ENCODE measurements around the gene JCHAIN. TPM values are rescaled to one million over a fixed set of nuclear protein-coding genes. Genes with fewer than 3 reads are reported as not detected.

JCHAIN gene
- total and polyA plus RNA-seq, 9 of the 15 experiments (the other 6 are each of a cell fraction or from before 2014, with no cell fraction given): 0.04 to 0.68 (median 0.26) TPM; not detected in 5

DNA sequence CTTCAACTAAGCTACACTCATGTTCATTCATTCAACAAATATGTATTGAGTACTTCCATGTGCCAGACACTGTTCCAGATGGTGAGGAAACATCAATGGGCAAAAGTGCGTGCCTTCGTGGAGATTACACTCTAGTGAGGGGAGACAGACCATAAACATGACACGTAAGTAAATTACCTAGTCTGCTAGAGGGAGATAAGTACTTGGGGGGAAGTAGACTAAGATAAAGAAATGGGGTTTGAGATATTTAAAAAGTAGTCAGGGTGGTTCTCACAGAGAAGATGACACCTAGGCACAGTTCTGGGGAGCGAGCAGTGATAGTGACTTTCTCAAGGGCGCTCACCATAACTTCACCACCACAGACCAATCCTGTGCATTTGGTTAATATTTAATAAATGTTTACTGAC, 11.7 kb downstream of the JCHAIN start (continued):
- TF ChIP-seq MAZ (CRISPR knock-in tag; conservative IDR thresholded peaks at IDR 0.05 in 1 of 2, IDR thresholded peaks at IDR 0.05 in 1 of 2) (peak in 1 of 2 experiments; percentile 38; a peak in 1 of 4 replicates), ATF7 (IDR thresholded peaks at IDR 0.05) (peak; percentile 35; the same call in 1 of the 2 replicates), FOXK2 (conservative IDR thresholded peaks at IDR 0.05 in 1 of 2, IDR thresholded peaks at IDR 0.05 in 1 of 2; ENCODE audit: low read depth in 2 of 2) (peak; percentile 28 to 47; a peak in 2 of 4 replicates), SP1 (CRISPR knock-in tag; IDR thresholded peaks at IDR 0.05) (0 out of 2 replicates have a peak, but pooled peaks have one; percentile 25), ARID1B (IDR thresholded peaks at IDR 0.05) (peak; percentile 95), ETV1 (tag; conservative IDR thresholded peaks at IDR 0.05; ENCODE audit: low read depth) (peak; percentile 87), ADNP (tag; IDR thresholded peaks at IDR 0.05) (peak; percentile 94), CC2D1A (IDR thresholded peaks at IDR 0.05) (peak; percentile 73), ZNF592 (IDR thresholded peaks at IDR 0.05) (no peak), ZNF143 (CRISPR knock-in tag; IDR thresholded peaks at IDR 0.05) (no peak), STAT5A (IDR thresholded peaks at IDR 0.05; ENCODE audit: borderline replicate concordance, low read length) (peak; percentile 79), CBX5 (IDR thresholded peaks at IDR 0.05; ENCODE audit: borderline replicate concordance, low read depth) (0 out of 2 replicates have a peak, but pooled peaks have one; percentile 81), BCOR (IDR thresholded peaks at IDR 0.05) (peak; percentile 54; the same call in 1 of the 2 replicates), ZNF224 (CRISPR knock-in tag; IDR thresholded peaks at IDR 0.05) (no peak), SMARCC2 (IDR thresholded peaks at IDR 0.05; ENCODE audit: low read depth) (peak; percentile 63; the same call in 1 of the 2 replicates), FOXM1 (IDR thresholded peaks at IDR 0.05; ENCODE audit: low read depth) (peak; percentile 81), FOXM1 (CRISPR knock-in tag; IDR thresholded peaks at IDR 0.05; ENCODE audit: low read depth) (no peak), MTA2 (IDR thresholded peaks at IDR 0.05; ENCODE audit: low read depth) (peak; percentile 90)
- TF ChIP-seq, protein P1, sequence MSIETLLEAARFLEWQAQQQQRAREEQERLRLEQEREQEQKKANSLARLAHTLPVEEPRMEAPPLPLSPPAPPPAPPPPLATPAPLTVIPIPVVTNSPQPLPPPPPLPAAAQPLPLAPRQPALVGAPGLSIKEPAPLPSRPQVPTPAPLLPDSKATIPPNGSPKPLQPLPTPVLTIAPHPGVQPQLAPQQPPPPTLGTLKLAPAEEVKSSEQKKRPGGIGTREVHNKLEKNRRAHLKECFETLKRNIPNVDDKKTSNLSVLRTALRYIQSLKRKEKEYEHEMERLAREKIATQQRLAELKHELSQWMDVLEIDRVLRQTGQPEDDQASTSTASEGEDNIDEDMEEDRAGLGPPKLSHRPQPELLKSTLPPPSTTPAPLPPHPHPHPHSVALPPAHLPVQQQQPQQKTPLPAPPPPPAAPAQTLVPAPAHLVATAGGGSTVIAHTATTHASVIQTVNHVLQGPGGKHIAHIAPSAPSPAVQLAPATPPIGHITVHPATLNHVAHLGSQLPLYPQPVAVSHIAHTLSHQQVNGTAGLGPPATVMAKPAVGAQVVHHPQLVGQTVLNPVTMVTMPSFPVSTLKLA (conservative IDR thresholded peaks at IDR 0.05): peak in 1 of 2 experiments; percentile 41; a peak in 1 of 4 replicates
- TF ChIP-seq, protein P2, sequence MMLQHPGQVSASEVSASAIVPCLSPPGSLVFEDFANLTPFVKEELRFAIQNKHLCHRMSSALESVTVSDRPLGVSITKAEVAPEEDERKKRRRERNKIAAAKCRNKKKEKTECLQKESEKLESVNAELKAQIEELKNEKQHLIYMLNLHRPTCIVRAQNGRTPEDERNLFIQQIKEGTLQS (IDR thresholded peaks at IDR 0.05): peak; percentile 23; the same call in 1 of the 2 replicates
- TF ChIP-seq, protein P2 (CRISPR knock-in tag; conservative IDR thresholded peaks at IDR 0.05): no peak
- TF ChIP-seq, protein P3, sequence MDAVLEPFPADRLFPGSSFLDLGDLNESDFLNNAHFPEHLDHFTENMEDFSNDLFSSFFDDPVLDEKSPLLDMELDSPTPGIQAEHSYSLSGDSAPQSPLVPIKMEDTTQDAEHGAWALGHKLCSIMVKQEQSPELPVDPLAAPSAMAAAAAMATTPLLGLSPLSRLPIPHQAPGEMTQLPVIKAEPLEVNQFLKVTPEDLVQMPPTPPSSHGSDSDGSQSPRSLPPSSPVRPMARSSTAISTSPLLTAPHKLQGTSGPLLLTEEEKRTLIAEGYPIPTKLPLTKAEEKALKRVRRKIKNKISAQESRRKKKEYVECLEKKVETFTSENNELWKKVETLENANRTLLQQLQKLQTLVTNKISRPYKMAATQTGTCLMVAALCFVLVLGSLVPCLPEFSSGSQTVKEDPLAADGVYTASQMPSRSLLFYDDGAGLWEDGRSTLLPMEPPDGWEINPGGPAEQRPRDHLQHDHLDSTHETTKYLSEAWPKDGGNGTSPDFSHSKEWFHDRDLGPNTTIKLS (IDR thresholded peaks at IDR 0.05; ENCODE audit: borderline replicate concordance, low read depth): peak; percentile 60; the same call in 1 of the 2 replicates
